ENCODE measurements around the gene CES5A. TPM values are rescaled to one million over a fixed set of nuclear protein-coding genes. Genes with fewer than 3 reads are reported as not detected.

Gene CES5A
- total and polyA plus RNA-seq, 2 of the 8 experiments (the other 6 are each of a cell fraction or from before 2014, with no cell fraction given) = not detected

- no peak for TF ChIP-seq RBBP5 (IDR thresholded peaks at IDR 0.05; ENCODE audit: borderline replicate concordance, low read depth, low read length)
- no peak for TF ChIP-seq POLR2A (IDR thresholded peaks at IDR 0.05; ENCODE audit: control extremely low read depth in 1 of 2, low read depth in 2 of 2, low read length in 2 of 2)
- no peak for TF ChIP-seq GABPA (IDR thresholded peaks at IDR 0.05; ENCODE audit: borderline replicate concordance, insufficient read depth, low read length)
- TF ChIP-seq POU5F1 (IDR thresholded peaks at IDR 0.05; ENCODE audit: low read depth, low read length) = no peak
- no peak for TF ChIP-seq CREB1 (IDR thresholded peaks at IDR 0.05)
- no peak for TF ChIP-seq RNF2 (IDR thresholded peaks at IDR 0.05; ENCODE audit: borderline replicate concordance, low read depth, low read length, missing control alignments, poor library complexity, severe bottlenecking)
Measured at GRCh38 chr16:55922662-55923061, 47.5 kb upstream of the CES5A start (continued).

Measured in H1 (cell line).